ENCODE results near the gene PKD2L1.

The PKD2L1 gene

GRCh38 chr10:100371482-100372027 is 41.5 kb upstream of the PKD2L1 start:
- H3K9me2 ChIP-seq (replicated peaks; ENCODE audit: insufficient read depth, low read length), result no peaks in the 10 kb centered on the region
- no peaks in the 10 kb centered on the region for H3K36me3 ChIP-seq (ENCODE audit: low read length)
- no peak overlapping the region for H3K4me3 ChIP-seq (ENCODE audit: insufficient read depth, low read length, poor library complexity, severe bottlenecking)
- H2AFZ ChIP-seq (ENCODE audit: low read depth, low read length, severe bottlenecking), result no peak overlapping the region
- H3K9ac ChIP-seq (ENCODE audit: low read length), result no peak overlapping the region
- no peaks in the 10 kb centered on the region for H4K20me1 ChIP-seq (ENCODE audit: low read depth, low read length)
- H3K9me3 ChIP-seq (ENCODE audit: insufficient read depth, low read length), result no peaks in the 10 kb centered on the region
- peaks cover 18% of the 10 kb centered on the region for H3F3A ChIP-seq (ENCODE audit: insufficient read depth)
- peaks cover 16% of the 10 kb centered on the region; the same call in 1 of the 2 replicates for H3K79me2 ChIP-seq (ENCODE audit: insufficient read depth, low read length)
- no peak overlapping the region for H3K27ac ChIP-seq (ENCODE audit: low read depth, low read length)
- TF ChIP-seq CTCF (IDR thresholded peaks at IDR 0.05; ENCODE audit: insufficient read depth, low read length, poor library complexity, severe bottlenecking), result no peak
- TF ChIP-seq EZH2phosphoT487 (conservative IDR thresholded peaks at IDR 0.05; ENCODE audit: low read length), result no peak
- H3K4me2 ChIP-seq (ENCODE audit: low read depth, low read length, poor library complexity, severe bottlenecking), result no peak overlapping the region
- no peaks in the 10 kb centered on the region for H3K27me3 ChIP-seq (ENCODE audit: low read length)

GRCh38 chr10:100370714-100371481 is 40.9 kb upstream of the PKD2L1 start:
- H3K4me3 ChIP-seq (ENCODE audit: insufficient read depth, low read length, poor library complexity, severe bottlenecking), result no peak overlapping the region
- peak overlapping the region; percentile 5 for H2AFZ ChIP-seq (ENCODE audit: low read depth, low read length, severe bottlenecking)
- H3F3A ChIP-seq (ENCODE audit: insufficient read depth), result peaks cover 21% of the 10 kb centered on the region

GRCh38 chr10:100368721-100369120 is 38.7 kb upstream of the PKD2L1 start:
- Histone ChIP-seq H3K79me2 (ENCODE audit: insufficient read depth, low read length) (peaks cover 3% of the 10 kb centered on the region; the same call in 1 of the 2 replicates), H3K4me3 (ENCODE audit: insufficient read depth, low read length, poor library complexity, severe bottlenecking) (no peak overlapping the region), H3K9me2 (replicated peaks; ENCODE audit: insufficient read depth, low read length) (no peaks in the 10 kb centered on the region), H4K20me1 (ENCODE audit: low read depth, low read length) (no peaks in the 10 kb centered on the region), H3F3A (ENCODE audit: insufficient read depth) (peaks cover 27% of the 10 kb centered on the region; the same call in 1 of the 2 replicates), H3K4me2 (ENCODE audit: low read depth, low read length, poor library complexity, severe bottlenecking) (no peak overlapping the region), H3K36me3 (ENCODE audit: low read length) (no peaks in the 10 kb centered on the region), H3K27ac (ENCODE audit: low read depth, low read length) (no peak overlapping the region), H3K9me3 (ENCODE audit: insufficient read depth, low read length) (no peaks in the 10 kb centered on the region), H3K9ac (ENCODE audit: low read length) (no peak overlapping the region), H2AFZ (ENCODE audit: low read depth, low read length, severe bottlenecking) (no peak overlapping the region), H3K27me3 (ENCODE audit: low read length) (no peaks in the 10 kb centered on the region)
- TF ChIP-seq CTCF (IDR thresholded peaks at IDR 0.05; ENCODE audit: insufficient read depth, low read length, poor library complexity, severe bottlenecking) (no peak), EZH2phosphoT487 (conservative IDR thresholded peaks at IDR 0.05; ENCODE audit: low read length) (no peak)

More at GRCh38 chr10:100370714-100371481, 40.9 kb upstream of the PKD2L1 start:
- H3K9me3 ChIP-seq (ENCODE audit: insufficient read depth, low read length), result no peaks in the 10 kb centered on the region
- H3K4me2 ChIP-seq (ENCODE audit: low read depth, low read length, poor library complexity, severe bottlenecking), result peak overlapping the region; percentile 10
- H3K27ac ChIP-seq (ENCODE audit: low read depth, low read length), result peak overlapping the region; percentile 32
- no peaks in the 10 kb centered on the region for H4K20me1 ChIP-seq (ENCODE audit: low read depth, low read length)
- peaks cover 16% of the 10 kb centered on the region; the same call in 1 of the 2 replicates for H3K79me2 ChIP-seq (ENCODE audit: insufficient read depth, low read length)
- H3K27me3 ChIP-seq (ENCODE audit: low read length), result no peaks in the 10 kb centered on the region
- TF ChIP-seq EZH2phosphoT487 (conservative IDR thresholded peaks at IDR 0.05; ENCODE audit: low read length) (no peak), CTCF (IDR thresholded peaks at IDR 0.05; ENCODE audit: insufficient read depth, low read length, poor library complexity, severe bottlenecking) (no peak)
- no peaks in the 10 kb centered on the region for H3K9me2 ChIP-seq (replicated peaks; ENCODE audit: insufficient read depth, low read length)
- H3K36me3 ChIP-seq (ENCODE audit: low read length), result no peaks in the 10 kb centered on the region
- no peak overlapping the region for H3K9ac ChIP-seq (ENCODE audit: low read length)
